ENCODE data around the gene PCDH15.

The PCDH15 gene

DNA sequence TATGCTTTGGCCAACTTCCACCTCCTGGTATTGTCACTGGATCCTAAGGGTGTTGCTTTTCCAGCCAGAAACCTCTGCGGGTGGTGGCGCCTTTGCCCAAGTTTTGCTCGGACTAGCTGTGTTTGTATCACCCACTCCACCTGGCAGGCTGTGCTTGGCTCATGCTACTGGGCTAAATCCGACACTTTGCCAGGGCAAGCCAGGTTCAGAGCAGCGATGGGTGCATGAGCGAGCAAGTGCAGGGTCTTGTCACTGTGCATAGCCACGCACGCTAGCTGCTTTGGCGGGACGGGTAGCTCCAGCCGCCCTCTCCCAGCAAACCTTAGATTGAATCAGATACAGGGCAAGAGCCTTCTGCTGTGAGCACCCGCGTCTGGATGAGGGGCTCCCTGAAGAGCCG, 737.5 kb downstream of the PCDH15 start:
- no peaks in the 10 kb centered on the region for H3K9me3 ChIP-seq (ENCODE audit: insufficient read depth, low read depth, low read length)
- H2BK12ac ChIP-seq (ENCODE audit: low read length) = no peak overlapping the region
- no peak for DNase-seq
- no peak overlapping the region for H2BK5ac ChIP-seq (ENCODE audit: low read depth, low read length, poor library complexity)
- no CpG with 5 or more reads among the region's 14 CpGs for WGBS (ENCODE audit: extremely low coverage, insufficient coverage, insufficient read length)
- H3K9ac ChIP-seq (ENCODE audit: low read length) = no peak overlapping the region
- H3K4me1 ChIP-seq (ENCODE audit: control insufficient read depth in 1 of 2, insufficient read depth in 2 of 2, low read length in 2 of 2) = no peaks in the 10 kb centered on the region
- H3K4me3 ChIP-seq (ENCODE audit: low read depth, low read length) = no peak overlapping the region
- H3K36me3 ChIP-seq (ENCODE audit: control insufficient read depth in 1 of 2, insufficient read depth in 2 of 2, low read length in 2 of 2) = no peaks in the 10 kb centered on the region
- H3K79me1 ChIP-seq (ENCODE audit: low read length) = no peaks in the 10 kb centered on the region
- no peak overlapping the region for H3K4me2 ChIP-seq (ENCODE audit: low read length)
- H2BK120ac ChIP-seq (ENCODE audit: insufficient read depth, low read length, poor library complexity) = no peak overlapping the region
- no peak overlapping the region for H4K91ac ChIP-seq (ENCODE audit: low read depth, low read length)
- H3K4ac ChIP-seq (ENCODE audit: low read depth, low read length) = no peak overlapping the region
- H2AFZ ChIP-seq (ENCODE audit: insufficient read depth, low read length, poor library complexity) = no peak overlapping the region
- H3K27me3 ChIP-seq (ENCODE audit: insufficient read depth, low read length) = no peaks in the 10 kb centered on the region
- no peak overlapping the region for H4K8ac ChIP-seq (ENCODE audit: low read depth, low read length)
- H3K27ac ChIP-seq (ENCODE audit: low read depth, low read length) = no peak overlapping the region
- H3K18ac ChIP-seq (ENCODE audit: low read length) = no peak overlapping the region
- no peak overlapping the region for H4K12ac ChIP-seq (ENCODE audit: low read depth, low read length)
- no peak overlapping the region for H3K14ac ChIP-seq (ENCODE audit: low read length)
- H3K79me2 ChIP-seq (ENCODE audit: control insufficient read depth, insufficient read depth, low read length, poor library complexity) = no peaks in the 10 kb centered on the region
- no peak overlapping the region for H3K23ac ChIP-seq (ENCODE audit: low read length)
- no peak overlapping the region for H2AK5ac ChIP-seq (ENCODE audit: low read length)

GRCh38 chr10:54060572-54060971, 740.5 kb downstream of the PCDH15 start:
- no peaks in the 10 kb centered on the region for H3K36me3 ChIP-seq (ENCODE audit: control insufficient read depth in 1 of 2, insufficient read depth in 2 of 2, low read length in 2 of 2)
- no peak overlapping the region for H3K18ac ChIP-seq (ENCODE audit: low read length)
- no peak overlapping the region for H2BK12ac ChIP-seq (ENCODE audit: low read length)
- H4K8ac ChIP-seq (ENCODE audit: low read depth, low read length) = no peak overlapping the region
- H3K9ac ChIP-seq (ENCODE audit: low read length) = no peak overlapping the region
- DNase-seq = no peak
- H3K4ac ChIP-seq (ENCODE audit: low read depth, low read length) = no peak overlapping the region
- H3K14ac ChIP-seq (ENCODE audit: low read length) = no peak overlapping the region
- H3K4me2 ChIP-seq (ENCODE audit: low read length) = no peak overlapping the region
- no CpG with 5 or more reads among the region's 5 CpGs for WGBS (ENCODE audit: extremely low coverage, insufficient coverage, insufficient read length)
- H3K79me1 ChIP-seq (ENCODE audit: low read length) = no peaks in the 10 kb centered on the region
- H3K27ac ChIP-seq (ENCODE audit: low read depth, low read length) = no peak overlapping the region
- H4K12ac ChIP-seq (ENCODE audit: low read depth, low read length) = no peak overlapping the region
- H2AFZ ChIP-seq (ENCODE audit: insufficient read depth, low read length, poor library complexity) = no peak overlapping the region
- no peaks in the 10 kb centered on the region for H3K79me2 ChIP-seq (ENCODE audit: control insufficient read depth, insufficient read depth, low read length, poor library complexity)
- H2BK5ac ChIP-seq (ENCODE audit: low read depth, low read length, poor library complexity) = no peak overlapping the region
- H3K4me3 ChIP-seq (ENCODE audit: low read depth, low read length) = no peak overlapping the region
- H3K9me3 ChIP-seq (ENCODE audit: insufficient read depth, low read depth, low read length) = peaks cover 4% of the 10 kb centered on the region
- no peak overlapping the region for H2AK5ac ChIP-seq (ENCODE audit: low read length)
- H2BK120ac ChIP-seq (ENCODE audit: insufficient read depth, low read length, poor library complexity) = no peak overlapping the region
- no peak overlapping the region for H3K23ac ChIP-seq (ENCODE audit: low read length)
- H3K4me1 ChIP-seq (ENCODE audit: control insufficient read depth in 1 of 2, insufficient read depth in 2 of 2, low read length in 2 of 2) = no peaks in the 10 kb centered on the region
- H4K91ac ChIP-seq (ENCODE audit: low read depth, low read length) = no peak overlapping the region
- no peaks in the 10 kb centered on the region for H3K27me3 ChIP-seq (ENCODE audit: insufficient read depth, low read length)

DNA sequence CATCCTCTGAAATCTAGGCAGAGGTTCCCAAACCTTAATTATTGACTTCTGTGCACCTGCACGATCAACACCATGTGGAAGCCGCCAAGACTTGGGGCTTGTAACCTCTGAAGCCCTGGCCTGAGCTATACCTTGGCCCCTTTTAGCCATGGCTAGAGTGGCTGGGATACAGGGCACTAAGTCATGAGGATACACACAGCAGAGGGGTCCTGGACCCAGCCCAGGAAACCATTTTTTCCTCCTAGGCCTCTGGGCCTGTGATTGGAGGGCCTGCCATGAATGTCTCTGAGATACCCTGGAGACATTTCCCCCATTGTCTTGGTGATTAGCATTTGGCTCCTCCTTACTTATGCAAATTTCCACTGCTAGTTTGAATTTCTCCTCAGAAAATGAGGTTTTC, 743.7 kb downstream of the PCDH15 start:
- Histone ChIP-seq H3K36me3 (ENCODE audit: control insufficient read depth in 1 of 2, insufficient read depth in 2 of 2, low read length in 2 of 2) (no peaks in the 10 kb centered on the region), H3K4me1 (ENCODE audit: control insufficient read depth in 1 of 2, insufficient read depth in 2 of 2, low read length in 2 of 2) (no peaks in the 10 kb centered on the region), H3K27me3 (ENCODE audit: insufficient read depth, low read length) (no peaks in the 10 kb centered on the region), H3K79me1 (ENCODE audit: low read length) (no peaks in the 10 kb centered on the region), H2AFZ (ENCODE audit: insufficient read depth, low read length, poor library complexity) (no peak overlapping the region), H4K91ac (ENCODE audit: low read depth, low read length) (no peak overlapping the region), H3K27ac (ENCODE audit: low read depth, low read length) (no peak overlapping the region), H3K18ac (ENCODE audit: low read length) (no peak overlapping the region), H2BK120ac (ENCODE audit: insufficient read depth, low read length, poor library complexity) (no peak overlapping the region), H2AK5ac (ENCODE audit: low read length) (no peak overlapping the region), H3K4me2 (ENCODE audit: low read length) (no peak overlapping the region), H2BK12ac (ENCODE audit: low read length) (no peak overlapping the region), H3K9me3 (ENCODE audit: insufficient read depth, low read depth, low read length) (peaks cover 4% of the 10 kb centered on the region), H3K79me2 (ENCODE audit: control insufficient read depth, insufficient read depth, low read length, poor library complexity) (no peaks in the 10 kb centered on the region), H4K12ac (ENCODE audit: low read depth, low read length) (no peak overlapping the region), H3K4me3 (ENCODE audit: low read depth, low read length) (no peak overlapping the region), H4K8ac (ENCODE audit: low read depth, low read length) (no peak overlapping the region), H3K9ac (ENCODE audit: low read length) (no peak overlapping the region), H2BK5ac (ENCODE audit: low read depth, low read length, poor library complexity) (no peak overlapping the region), H3K14ac (ENCODE audit: low read length) (no peak overlapping the region), H3K4ac (ENCODE audit: low read depth, low read length) (no peak overlapping the region), H3K23ac (ENCODE audit: low read length) (no peak overlapping the region)
- WGBS (ENCODE audit: extremely low coverage, insufficient coverage, insufficient read length) = no CpG with 5 or more reads among the region's 2 CpGs
- DNase-seq = no peak

GRCh38 chr10:54026340-54026739, 774.7 kb downstream of the PCDH15 start:
- Histone ChIP-seq H2BK120ac (ENCODE audit: insufficient read depth, low read length, poor library complexity) (no peak overlapping the region), H3K4me3 (ENCODE audit: low read depth, low read length) (no peak overlapping the region), H3K4me2 (ENCODE audit: low read length) (no peak overlapping the region), H2BK5ac (ENCODE audit: low read depth, low read length, poor library complexity) (no peak overlapping the region), H3K14ac (ENCODE audit: low read length) (no peak overlapping the region), H3K9ac (ENCODE audit: low read length) (no peak overlapping the region), H3K27me3 (ENCODE audit: insufficient read depth, low read length) (no peaks in the 10 kb centered on the region), H3K18ac (ENCODE audit: low read length) (no peak overlapping the region), H3K4me1 (ENCODE audit: control insufficient read depth in 1 of 2, insufficient read depth in 2 of 2, low read length in 2 of 2) (no peaks in the 10 kb centered on the region), H3K9me3 (ENCODE audit: insufficient read depth, low read depth, low read length) (no peaks in the 10 kb centered on the region), H2AFZ (ENCODE audit: insufficient read depth, low read length, poor library complexity) (no peak overlapping the region), H4K8ac (ENCODE audit: low read depth, low read length) (no peak overlapping the region), H3K23ac (ENCODE audit: low read length) (no peak overlapping the region), H2AK5ac (ENCODE audit: low read length) (no peak overlapping the region), H4K12ac (ENCODE audit: low read depth, low read length) (no peak overlapping the region), H3K4ac (ENCODE audit: low read depth, low read length) (no peak overlapping the region), H3K36me3 (ENCODE audit: control insufficient read depth in 1 of 2, insufficient read depth in 2 of 2, low read length in 2 of 2) (no peaks in the 10 kb centered on the region), H4K91ac (ENCODE audit: low read depth, low read length) (no peak overlapping the region), H2BK12ac (ENCODE audit: low read length) (no peak overlapping the region), H3K79me2 (ENCODE audit: control insufficient read depth, insufficient read depth, low read length, poor library complexity) (no peaks in the 10 kb centered on the region), H3K79me1 (ENCODE audit: low read length) (no peaks in the 10 kb centered on the region), H3K27ac (ENCODE audit: low read depth, low read length) (no peak overlapping the region)
- WGBS (ENCODE audit: extremely low coverage, insufficient coverage, insufficient read length) = no CpG with 5 or more reads among the region's 5 CpGs
- DNase-seq = no peak

Data from trophoblast cell (in vitro differentiated cells and primary cell).